Activated CD4-positive, alpha-beta T cell treated with anti-CD3 and anti-CD28 coated beads, Interleukin-2, amount 50 U/mL, for 24 hours (primary cell): ENCODE data around the gene LINS1.
A peak's percentile ranks its signal among the peaks of the same experiment; 100 is the strongest.

ENCODE experiments used
- DNase-seq, 2 donors: peaks; one replicate each; pipeline ENCODE4 v3.0.0-alpha.2; 2020; ENCODE audit warnings: low read depth in 1 of 2, low spot score in 1 of 2

The LINS1 gene, protein sequence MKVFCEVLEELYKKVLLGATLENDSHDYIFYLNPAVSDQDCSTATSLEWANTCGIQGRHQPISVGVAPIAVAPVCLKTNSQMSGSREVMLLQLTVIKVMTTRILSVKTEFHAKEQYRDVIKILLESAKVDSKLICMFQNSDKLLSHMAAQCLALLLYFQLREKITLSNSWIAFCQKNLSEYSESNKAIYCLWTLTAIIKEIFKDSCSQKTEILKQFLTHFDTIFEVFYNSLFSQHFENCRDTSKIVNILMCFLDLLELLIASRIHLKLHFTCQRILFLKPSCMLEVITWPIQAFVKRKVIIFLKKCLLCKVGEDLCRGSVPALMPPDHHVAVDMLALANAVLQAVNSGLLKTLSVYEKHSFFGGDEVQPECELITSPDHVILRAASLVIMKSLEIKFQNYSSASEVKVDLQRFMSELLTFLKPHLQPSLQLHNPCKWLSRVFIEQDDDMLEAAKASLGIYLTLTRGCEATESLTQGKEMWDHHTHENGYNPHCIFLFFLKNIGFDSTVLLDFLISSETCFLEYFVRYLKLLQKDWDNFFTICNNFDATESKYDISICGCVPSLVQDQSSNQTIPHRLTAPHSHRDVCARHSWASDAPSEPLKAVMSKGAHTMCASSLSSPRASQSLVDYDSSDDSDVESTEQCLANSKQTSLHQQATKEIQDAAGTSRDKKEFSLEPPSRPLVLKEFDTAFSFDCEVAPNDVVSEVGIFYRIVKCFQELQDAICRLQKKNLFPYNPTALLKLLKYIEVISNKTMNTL

DNA sequence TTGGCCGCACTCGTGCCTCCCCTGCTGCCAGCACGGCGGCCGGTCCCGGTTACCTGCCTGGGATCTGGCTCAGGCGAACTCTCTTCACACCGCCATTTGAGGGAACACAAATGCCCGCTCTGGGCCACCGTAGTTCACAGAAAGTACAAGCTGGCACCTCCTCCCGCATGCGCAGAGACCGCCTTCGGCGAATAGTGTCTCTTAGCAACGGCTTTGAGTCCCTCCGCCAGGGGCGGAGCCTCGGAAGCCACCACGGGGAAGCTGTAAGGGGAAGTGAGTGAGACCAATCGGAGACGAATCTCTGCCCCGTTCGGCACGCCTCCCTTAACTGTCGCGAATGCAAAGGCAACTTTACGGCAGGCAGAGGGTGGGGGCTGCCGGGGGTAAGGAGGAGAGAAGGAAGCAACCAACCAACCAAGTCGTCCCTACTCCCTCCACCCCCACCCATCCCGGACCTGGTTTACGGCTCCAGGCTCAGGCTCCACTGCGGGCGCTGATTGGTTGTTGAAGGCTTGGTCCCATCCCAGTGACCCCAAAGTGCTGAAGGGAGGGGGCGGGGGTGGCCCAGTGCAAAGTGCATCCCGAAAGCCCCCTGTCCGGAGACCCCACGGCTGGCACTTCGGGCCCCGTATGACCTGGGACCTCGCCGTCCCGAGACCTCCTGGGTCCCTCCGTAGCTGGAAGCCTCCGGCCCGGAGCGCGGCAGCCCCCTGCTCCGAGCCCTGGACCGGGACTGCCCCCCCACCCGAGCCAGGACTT is at the start of gene LINS1, which contains the start of gene ASB7:
TSS of gene LINS1 (minus strand) at position 121 of the 759 bp plus-strand sequence. CDS start 21,342 bp downstream, outside the sequence.
TSS of gene ASB7 (plus strand) at position 526 of the 759 bp plus-strand sequence. CDS start 9,628 bp downstream, outside the sequence.
- DNase-seq: peak; percentile 98 to 100

DNA sequence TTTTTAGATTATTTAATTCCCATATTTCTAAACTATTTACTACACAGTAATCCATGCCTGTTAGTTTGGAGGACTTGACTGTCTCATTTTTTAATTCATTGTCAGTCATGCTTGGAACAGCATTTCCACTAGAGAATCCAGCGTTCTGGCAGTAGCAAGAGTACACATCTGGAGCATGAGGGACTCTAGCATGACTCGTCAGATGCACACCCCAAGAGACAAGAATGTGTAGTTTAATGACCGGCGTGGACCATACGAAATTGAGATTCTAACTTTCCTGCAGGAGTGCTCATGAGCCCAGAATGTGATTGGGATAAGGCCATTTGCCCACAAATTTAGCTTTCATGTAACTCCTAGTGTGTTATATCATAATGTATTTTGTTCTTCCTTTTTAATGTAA is 49.3 kb upstream of the LINS1 start:
- DNase-seq: no peak

DNA sequence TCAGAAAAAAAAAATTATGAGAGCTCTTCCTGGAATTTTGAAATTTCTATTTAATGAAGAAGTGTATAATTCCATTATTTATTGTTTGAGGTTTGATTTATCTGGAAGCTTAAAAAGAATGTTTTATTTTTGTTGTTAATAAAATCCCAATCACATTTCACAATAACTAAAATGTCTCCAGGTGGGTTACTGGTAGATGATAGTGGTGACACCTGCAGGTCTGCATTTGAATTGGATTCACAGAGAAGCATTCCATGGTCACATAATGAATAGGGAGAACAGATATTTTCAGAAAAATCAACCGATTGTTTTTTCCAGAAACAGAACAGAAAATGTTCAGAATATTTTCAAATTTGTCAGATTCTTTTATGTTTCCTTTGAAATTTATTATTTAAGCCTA is 48.7 kb upstream of the LINS1 start:
- DNase-seq: no peak

DNA sequence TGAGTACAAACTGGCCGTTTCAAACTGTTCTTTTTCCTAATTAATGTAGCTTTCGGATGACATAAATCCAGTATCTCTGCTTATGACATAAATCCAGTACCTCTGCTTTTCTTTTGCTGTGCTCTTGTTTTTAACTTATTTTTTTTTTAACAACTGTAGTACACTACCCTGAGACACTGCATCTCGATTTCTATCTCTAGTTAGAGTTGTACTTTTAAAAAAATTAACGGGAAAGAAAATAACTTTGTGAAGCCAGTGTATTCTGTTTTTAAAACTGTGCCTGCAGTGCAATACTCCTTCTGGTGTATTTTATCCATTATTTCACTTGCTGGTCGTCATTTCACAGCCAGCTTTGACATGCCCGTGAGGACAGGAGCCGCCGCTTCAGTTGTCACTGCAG is 47.0 kb upstream of the LINS1 start:
- no peak for DNase-seq

DNA sequence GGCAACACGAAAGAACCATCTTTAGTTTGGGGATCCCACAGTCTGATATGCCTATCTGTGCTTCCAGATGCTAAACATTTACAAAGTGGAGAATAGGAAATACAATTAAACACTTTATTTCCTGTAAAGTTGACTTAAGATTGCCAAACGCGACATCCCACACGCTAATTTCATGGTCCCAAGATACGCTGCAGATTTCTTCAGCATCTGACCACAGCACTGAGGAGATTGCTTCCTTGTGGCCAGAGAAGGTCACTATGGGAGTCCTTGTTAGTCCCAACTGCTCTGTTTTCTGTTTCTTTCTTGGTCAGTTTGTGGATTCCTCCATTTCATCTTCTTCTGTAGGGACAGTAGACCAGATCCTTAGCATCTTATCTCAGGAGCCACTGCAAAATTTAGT is 43.7 kb upstream of the LINS1 start:
- DNase-seq: no peak

DNA sequence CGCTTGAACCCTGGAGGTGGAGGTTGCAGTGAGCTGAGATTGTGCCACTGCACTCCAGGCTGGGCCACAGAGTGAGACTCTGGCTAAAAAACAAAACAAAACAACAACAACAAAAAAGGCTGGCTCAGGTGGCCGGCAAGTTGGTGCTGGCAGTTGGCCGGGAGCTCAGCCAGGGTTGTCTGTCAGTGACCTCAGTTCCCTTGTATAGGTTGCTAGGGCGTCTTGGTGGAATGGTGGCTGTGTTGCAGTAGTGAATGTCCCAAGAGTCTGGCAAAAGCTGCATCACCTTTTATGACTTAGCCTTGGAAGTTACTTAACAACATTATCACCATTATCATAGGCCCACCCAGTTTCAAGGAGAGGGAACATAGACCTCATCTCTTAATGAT is 41.0 kb upstream of the LINS1 start:
- no peak for DNase-seq

DNA sequence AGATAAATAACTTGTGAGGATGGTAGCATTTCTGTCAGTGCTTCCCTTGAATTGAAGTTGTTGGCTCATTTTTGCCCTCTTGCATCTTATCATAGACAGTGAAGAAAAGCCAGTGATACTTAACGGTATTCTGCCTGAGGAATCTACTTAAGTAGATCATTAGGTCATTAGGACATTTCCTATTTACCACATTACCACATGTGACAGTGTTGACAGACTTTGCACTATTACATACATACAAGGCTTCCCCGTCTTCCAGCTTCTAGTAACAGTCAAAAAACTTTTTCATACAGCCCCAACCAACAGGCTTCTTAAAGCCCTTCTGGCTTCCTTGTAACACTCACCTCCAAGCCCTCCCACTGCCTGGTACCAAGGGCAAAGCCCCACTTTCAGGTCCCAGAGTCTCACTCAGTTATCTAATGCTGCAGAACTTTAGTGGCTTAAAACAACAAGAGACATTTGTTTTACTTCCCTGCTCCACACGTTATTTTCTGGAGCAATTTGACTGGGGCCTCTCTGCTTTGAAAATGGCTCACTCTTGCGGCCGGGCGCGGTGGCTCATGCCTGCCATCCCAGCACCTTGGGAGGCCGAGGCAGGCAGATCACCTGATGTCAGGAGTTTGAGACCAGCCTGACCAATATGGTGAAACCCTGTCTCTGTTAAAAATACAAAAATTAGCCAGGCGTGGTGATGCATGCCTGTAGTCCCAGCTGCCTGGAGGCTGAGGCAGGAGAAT is 40.4 kb upstream of the LINS1 start:
- no peak for DNase-seq

DNA sequence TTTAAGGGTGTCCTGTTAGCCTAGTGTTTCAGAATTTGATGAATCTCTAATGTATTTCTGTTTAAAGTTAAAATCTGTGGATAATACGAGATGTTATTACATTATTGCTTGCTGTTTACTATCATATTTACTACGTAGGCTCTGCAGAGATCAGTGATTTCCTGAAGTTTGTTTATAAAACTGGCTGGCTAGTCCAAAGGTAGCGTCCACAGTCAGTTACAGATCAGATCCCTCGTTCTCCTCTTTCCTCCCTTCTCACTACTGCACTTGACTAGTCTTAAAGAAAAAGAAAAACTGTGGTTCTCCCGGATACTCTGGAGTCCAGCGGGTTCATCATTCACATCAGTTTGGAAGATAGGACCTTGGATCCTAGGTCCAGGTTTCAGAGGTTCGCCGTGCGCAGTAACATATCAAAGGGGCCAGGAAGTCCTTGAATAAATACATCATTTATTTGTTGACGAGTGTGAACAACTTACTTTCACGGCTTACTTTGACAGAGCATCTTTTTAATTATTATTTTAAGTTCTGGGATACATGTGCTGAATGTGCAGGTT is 36.3 kb upstream of the LINS1 start:
- DNase-seq: no peak

DNA sequence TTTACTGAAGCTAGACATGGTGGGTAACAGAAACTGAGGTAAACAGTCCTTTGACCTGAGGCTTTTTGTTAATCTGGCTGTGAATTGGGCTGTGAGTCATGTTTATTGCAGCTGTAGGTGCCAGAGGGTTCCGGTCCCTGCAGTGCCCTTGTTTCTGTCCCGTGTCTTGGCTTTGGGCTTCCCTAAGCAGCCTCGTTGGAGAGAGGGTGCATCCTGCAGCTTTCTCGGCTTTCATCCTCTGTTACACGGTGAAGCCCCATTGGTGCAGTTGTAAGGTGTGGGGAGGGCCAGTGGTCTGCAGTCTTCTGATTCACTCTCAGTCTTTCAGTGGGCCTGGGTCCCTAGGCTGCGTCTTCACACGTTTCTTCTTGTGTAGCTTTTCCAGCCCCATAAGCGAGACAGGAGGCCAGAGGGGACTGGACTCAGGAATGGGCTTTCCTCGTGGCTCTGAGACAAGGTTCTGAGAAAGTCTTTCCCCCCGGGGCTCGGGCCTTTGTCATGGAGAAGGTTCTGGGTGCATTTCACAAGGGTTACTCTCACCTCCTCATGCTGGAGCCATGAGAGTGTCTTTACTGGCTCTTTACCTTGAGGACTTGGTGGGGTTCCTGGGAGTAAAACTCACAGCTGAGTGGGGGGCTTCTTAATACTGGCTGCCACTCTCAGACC is 33.6 kb upstream of the LINS1 start:
- no peak for DNase-seq

DNA sequence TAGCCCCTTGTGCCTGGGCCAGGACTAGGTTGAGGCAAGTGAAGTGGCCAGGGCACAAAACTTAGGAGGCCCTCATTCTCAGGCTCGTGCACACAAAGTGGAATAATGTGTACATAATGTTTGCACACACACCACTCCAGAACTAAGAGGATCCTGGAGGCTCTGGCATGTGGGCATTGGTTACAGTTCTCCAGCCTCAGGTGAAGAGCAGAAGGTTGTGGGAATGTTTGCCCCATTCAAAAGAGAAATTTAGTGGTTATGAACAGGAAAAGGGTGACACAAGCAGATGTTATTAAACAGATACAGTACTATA is 31.7 kb upstream of the LINS1 start:
- DNase-seq: no peak

DNA sequence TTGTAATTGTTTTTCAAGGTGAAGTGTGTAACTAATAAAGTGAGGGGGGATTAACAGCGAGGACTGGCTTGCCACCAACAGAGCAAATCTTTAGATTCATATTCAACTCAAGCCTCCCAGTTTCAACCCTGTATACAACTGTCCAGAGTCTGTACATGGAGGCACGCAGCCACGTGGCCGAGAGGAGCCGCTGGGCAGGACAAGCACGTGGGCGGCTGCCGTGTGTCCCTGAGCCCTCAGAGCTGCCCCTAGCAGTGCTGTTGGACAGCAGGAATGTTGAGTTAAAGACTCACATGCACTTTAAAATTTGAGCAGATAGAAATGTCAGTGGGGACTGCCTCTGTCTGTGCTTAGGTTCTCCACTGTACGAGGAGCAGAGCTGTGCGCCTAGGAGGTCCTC is 29.8 kb upstream of the LINS1 start:
- no peak for DNase-seq

DNA sequence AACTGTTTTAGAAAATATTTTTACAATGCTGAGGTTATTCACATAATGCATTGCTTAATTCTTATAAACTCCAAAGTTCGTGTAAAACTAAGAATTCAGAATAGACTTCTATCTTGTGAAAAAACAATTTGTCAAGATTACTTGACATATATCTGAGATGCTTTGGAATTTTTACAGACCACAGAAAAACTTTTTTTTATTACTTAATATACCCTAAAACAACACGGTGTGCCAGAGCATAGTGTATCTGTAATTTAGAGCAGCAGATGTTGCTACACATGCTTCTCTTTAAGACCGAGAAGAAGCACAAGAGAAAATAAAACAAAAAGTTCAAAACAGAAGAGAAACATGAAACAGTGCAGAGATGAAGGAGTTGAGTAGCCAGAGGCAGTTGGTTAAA is 26.8 kb upstream of the LINS1 start:
- no peak for DNase-seq

DNA sequence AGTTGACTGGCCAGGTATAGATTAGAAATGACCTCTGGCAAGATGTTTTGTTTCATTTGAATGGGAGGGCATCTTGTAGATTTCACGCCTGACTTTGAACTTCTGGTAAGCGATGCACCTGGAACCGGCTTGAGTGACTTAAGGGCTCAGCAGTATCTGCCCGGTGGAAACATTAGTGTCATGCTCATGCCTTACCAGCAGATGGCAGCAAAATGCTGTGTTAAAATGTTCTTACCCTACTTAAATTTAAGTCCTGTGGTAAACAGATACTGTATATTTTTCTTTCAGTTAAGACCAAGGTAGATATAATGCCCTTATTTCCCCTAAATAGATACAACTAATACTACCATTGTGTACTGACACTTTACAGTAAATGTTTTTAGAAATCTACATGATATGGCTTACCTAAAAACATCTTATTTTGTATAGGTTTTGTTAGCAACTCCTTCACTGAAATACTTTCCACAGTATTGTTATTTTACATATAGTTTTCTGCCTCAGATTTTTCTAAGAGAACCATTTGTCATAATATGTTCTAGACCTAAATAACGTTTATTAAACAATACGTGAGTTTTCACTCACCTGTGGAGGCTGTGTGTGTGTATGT is 25.9 kb upstream of the LINS1 start:
- DNase-seq: peak; percentile 35 to 69

DNA sequence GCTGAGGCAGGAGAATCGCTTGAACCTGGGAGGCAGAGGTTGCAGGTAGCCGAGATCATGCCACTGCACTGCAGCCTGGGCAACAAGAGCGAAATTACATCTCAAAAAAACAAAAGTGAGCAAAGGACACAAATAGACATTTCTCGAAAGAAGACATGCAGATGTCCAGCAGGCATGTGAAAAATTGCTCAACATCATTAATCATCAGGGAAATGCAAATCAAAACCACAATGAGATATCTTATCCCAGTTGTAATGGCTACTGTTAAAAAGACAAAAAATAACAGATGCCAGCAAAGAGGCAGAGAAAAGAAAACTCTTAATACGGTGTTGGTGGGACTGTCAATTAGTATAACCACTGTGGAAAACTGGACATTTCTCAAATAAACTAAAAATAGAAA is 21.3 kb upstream of the LINS1 start:
- no peak for DNase-seq

DNA sequence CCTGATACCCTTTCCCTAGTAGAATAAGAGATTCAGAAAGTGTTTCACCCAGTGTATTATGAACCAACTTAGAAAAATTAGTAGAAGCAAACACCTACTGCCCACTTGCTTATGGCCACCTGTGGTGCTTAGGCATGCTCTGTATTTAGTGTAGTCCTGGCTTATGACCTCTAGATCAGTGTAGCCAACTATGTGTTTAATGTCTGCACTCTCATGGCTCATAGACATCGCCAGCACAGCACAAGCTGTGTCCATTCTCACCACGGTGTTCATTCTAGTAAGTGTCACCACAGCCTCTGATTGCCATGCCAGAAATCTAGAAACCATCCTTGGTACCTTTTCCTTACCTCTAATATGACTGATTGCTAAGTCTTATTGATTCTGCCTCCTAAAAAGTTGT is 14.7 kb upstream of the LINS1 start:
- no peak for DNase-seq

DNA sequence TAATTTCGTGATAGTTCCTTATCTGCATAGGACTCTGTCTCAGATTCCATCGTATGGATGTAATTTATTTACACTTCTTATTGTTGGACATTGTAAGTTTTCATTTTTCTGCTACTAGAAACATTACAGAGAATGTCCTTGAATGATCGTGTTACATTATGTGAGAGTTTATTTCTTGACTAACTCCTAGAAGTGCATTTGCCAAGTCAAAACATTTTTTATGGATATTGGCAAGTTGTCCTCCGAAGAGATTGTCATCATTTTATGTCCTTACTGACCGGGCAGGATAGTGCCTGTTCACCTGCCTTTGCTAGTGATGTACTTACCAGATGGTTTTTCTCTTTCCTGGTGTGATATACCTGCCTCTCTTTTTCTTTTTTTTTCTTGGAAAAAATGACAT is 13.8 kb upstream of the LINS1 start:
- no peak for DNase-seq

DNA sequence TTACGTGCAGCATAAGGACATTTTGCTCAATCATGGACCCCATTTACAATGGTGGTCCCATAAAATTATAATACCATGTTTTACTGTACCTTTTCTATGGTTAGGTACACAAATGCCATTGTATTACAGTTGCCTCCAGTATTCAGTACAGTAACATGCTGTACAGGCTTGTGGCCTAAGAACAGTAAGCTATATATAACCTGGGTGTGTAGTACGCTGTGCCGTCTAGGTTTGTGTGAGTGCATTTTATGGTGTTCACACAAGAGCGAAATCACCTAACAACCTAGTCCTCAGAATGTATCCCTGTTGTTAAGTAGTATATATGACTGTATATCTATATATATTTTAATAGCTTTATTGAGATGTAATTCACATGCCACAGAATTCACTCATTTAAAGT is 12.9 kb upstream of the LINS1 start:
- DNase-seq: no peak

DNA sequence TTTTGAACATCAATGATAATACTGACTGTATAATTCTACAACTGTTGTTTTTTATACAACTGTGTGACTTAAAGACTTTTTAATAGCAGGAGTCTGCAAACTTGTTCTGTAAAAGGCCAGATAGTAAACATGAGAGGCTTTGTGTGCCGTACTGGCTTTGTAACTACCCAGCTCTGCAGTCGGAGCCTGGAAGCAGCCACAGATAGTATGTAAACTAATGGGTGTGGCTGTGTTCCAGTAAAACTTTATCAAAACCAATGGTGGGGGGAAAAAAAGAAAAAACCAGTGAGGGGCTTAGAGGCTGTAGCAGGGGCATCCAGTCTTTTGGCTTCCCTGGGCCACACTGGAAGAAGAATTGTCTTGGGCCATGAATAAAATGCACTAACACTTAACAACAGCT is 12.4 kb upstream of the LINS1 start:
- no peak for DNase-seq

DNA sequence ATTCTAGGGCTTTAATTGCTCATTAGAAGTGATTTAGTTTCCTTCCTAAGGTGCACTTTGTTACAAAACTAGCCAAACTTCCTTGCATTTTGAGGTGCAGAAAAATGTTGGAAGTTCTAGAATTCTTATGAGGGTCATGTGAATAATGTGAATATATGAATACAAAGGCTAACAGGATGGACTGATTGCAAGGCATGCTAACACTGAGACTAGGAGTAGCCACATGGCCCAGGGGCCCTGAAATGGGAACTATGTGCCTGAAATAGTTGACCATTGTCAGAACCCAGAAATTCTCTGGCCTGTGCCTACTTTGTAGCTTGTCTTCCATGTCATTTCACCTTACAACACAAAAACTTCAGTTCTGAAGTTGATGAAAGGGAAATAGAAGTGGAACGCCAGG is 11.2 kb upstream of the LINS1 start:
- DNase-seq: no peak

DNA sequence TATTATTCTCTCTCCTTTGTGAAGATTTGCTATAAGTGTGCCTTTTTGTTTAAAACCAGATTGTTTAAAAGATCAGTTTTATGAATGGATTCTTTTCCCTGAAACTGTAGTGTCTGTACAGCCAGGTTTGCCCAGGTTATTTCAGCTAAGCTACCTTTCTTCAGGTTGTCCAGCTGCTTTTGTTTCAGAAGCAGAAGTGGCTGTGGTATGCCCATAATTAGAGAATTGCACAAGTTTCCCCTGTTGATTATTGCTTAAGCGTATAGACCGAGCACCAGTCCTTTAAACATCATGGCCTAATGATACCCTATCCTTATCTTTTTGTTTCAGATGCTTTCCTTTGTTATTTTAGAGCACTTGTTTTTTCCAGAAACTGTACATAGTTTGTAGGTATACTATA is 10.6 kb upstream of the LINS1 start:
- DNase-seq: no peak
